Islet precursor cell (in vitro differentiated cells): ENCODE measurements around the gene LPO.

Experiments used
- DNase-seq: peaks from one replicate; pipeline ENCODE4 v3.0.0-alpha.2; 2018

The LPO gene

DNA sequence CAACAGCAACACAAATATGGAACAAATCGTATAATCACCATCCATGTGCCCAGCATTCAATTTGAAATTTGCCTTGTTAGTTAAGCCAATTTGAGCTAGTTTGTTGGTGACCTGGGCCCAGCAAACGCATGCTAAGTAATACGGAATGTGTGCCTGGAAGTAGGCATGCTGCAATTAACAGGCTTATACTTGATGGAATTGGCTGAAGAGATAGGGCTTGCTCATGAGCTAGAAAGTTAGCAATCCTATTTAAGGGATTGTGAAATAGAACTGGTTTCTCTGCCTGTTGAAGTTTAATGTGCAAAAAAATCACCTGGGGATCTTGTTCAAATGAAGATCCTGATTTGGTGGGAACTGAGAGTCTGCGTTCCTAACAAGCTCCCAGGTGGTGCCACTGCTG is 8.5 kb upstream of the LPO start:
- no peak for DNase-seq

- no peak for DNase-seq
Observed at GRCh38 chr17:58231641-58232040, 6.7 kb upstream of the LPO start.

- peak; percentile 93 for DNase-seq
Observed at GRCh38 chr17:58232707-58233156, 5.7 kb upstream of the LPO start.

GRCh38 chr17:58233543-58233942 is 4.8 kb upstream of the LPO start:
- peak; percentile 12 for DNase-seq

- DNase-seq, result no peak
Observed at GRCh38 chr17:58234512-58234911, 3.9 kb upstream of the LPO start.

- no peak for DNase-seq
Observed at GRCh38 chr17:58235821-58236220, 2.6 kb upstream of the LPO start.

DNA sequence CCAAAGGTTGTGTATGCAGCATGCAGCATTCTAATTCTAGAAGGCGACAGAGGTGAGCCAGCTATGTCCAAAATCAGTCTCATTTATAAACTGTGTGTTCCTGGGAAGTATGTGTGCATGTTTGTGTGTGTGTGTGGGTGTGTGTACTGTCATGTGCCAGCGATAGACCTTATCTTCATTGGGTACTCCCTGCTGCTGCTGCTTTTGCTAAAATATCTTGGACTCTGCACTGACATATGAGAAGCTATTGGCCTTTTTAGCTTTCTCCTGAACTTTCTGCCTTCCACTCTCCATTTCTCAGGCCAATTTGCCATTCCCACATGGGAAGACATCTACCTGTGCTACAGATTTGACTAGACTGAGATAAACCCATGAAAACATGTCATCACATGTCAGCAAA is 2.0 kb upstream of the LPO start:
- peak; percentile 30 for DNase-seq

GRCh38 chr17:58239987-58240386 is 1.6 kb downstream of the LPO start:
- no peak for DNase-seq

GRCh38 chr17:58242171-58242784 is 3.9 kb downstream of the LPO start:
- peak; percentile 57 for DNase-seq

DNA sequence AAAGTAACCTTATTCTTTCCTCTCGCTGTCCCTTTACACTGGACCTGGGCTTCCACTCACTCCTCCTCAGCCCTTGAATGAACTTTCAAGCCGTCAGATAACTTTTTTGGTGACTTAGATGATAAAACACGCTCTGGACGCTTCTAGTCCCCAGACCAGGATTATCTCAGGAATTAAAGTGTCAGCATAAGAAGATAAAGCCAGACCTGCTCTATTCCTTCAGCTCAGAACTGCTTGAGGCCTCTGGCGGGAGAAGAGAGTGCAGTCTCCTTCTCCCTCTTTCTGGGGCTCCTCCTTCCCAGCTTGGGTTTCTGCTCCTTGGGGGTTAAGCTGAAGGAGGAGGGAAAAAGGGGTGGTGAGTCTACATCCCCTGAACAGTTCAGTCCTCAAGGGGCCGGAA is 6.6 kb downstream of the LPO start:
- DNase-seq, result no peak

- DNase-seq, result peak; percentile 54
Observed at GRCh38 chr17:58245428-58246103, 7.2 kb downstream of the LPO start.

DNA sequence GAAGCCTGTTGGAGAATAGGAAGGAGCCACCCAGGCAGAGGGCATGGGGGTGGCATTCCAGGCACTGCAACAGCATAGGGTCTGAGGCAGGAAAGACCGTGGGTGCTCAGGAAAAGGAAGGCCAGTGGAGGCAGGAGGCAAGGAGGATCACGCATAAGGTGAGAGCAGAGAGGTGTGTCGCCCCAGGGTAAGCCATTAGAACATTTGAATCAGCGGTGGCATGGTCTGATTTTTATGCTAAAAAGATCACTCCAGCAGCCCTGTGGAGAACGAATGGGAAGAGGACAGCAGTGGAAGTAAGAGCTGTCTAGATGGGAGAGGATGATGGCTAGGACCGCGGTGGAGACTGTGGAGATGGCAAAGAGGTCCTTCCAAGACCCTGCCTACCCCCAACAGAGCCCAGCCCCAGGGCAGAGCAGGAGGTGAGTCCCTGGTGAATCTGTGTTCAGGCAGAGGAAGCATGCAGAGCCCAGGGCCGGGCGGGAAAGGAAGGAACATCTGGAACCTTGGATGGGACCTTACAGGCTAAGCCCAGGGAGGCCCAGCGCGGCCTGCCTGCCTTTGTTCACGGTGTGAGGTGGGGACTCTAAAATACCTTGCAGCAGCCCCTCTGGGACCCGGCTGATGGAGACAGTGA is 7.8 kb downstream of the LPO start:
- peak; percentile 52 for DNase-seq

- no peak for DNase-seq
Observed at GRCh38 chr17:58246781-58247180, 8.4 kb downstream of the LPO start.

- DNase-seq, result peak; percentile 53
Observed at GRCh38 chr17:58247511-58248363, 9.4 kb downstream of the LPO start.

DNA sequence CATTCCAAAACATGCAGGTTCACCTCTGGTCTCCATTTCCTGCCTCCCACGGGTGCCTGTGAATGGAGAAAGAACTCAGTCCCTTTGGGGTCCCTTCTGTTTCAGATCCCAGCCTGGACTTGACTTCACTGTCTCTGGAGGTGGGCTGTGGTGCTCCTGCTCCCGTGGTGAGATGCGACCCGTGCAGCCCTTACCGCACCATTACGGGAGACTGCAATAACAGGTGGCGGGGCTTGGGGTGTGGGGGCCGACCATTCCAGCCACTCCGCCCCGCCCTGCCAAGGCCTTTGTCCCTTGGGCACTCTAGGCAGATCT is 10.5 kb downstream of the LPO start:
- peak; percentile 56 for DNase-seq

DNA sequence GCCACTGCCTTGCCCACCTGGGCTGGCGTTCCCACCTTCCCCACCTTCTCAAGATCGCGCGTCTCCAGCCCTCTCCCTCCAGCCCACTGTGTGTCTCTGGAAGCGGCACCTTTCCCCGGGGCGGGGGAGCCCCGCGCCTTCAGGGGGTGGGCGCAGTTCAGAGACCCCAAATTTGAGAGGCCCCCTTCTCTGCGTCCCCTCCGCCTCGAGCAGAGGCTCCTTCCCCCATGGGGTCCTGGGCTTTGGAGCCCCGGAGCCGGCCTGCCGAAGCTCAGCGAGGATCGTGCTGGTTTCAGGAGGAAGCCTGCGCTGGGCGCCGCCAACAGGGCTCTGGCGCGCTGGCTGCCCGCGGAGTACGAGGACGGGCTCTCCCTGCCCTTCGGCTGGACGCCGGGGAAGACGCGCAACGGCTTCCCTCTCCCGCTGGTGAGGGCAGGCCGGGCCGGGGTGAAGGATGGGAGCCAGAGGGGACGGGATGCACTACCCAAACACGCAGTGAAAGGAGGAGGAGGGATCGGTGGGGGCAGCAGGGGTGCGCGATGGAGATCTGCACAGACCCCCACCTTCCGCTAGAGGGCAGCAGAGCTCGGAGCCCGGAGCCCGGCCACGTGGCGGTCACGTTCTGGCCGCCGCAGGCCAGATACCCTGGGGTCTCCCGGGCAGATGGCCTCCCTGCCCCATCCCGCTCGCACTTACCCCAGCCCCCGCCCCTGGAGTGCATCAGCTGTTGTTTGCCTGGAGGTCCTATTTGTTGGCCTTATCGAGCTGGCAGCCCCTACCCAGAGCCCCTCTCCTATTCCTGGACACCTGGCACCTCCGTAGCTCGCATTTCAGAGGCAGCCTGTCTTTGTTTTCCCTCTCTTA is 11.1 kb downstream of the LPO start:
- peak; percentile 83 for DNase-seq

DNA sequence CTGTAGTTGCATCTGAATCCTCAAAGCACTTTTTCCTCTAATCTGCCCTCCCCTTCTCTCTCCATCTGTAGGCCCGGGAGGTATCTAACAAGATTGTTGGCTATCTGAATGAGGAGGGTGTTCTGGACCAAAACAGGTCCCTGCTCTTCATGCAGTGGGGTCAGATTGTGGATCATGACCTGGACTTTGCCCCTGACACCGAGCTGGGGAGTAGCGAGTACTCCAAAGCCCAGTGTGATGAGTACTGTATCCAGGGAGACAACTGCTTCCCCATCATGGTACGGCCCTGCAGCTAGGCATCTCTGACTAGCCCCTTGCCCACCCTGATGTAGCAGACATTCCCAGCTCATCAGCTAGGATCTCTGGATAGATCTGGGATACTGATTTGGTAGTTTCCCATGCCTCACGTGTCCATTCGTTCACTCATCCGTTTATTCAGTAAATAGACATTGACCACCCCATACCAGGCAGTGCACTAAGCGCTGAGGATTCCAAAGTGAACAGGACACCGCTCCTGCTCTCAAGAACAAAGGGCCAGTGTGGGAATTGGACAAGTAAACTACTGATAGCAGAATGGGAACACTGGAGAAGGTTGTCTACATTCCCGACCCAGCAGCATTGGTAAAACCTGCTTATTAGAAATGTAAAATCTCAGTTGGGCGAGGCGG is 12.1 kb downstream of the LPO start:
- DNase-seq, result peak; percentile 55

DNA sequence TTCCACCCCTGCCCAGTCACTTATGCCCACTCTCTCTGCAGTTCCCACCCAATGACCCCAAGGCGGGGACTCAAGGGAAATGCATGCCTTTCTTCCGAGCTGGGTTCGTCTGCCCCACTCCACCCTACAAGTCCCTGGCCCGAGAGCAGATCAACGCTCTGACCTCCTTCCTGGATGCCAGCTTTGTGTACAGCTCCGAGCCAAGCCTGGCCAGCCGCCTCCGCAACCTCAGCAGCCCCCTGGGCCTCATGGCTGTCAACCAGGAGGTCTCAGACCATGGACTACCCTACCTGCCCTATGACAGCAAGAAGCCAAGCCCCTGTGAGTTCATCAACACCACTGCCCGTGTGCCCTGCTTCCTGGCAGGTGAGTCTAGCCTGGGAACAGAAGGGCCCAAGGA is 13.8 kb downstream of the LPO start:
- peak; percentile 56 for DNase-seq

DNA sequence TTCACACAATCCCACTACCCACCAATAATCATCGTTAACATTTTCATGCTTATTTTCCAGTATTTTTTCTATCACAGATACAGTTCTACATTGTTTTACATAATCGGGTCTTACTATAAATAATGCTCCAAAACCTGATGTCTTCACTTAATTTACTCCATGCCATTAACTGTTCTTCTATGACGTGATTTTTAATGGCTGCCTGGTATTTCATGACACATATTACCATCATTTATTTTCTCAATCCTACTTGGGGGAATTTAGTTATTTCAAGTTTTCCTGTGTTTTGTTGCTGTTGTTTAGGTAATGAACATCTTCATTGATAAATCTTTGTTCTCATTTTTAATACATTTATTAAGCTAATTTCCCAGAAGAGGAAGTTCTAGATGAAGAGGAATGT is 14.7 kb downstream of the LPO start:
- DNase-seq, result no peak

- peak; percentile 79 for DNase-seq
Observed at GRCh38 chr17:58254803-58255202, 16.4 kb downstream of the LPO start.

DNA sequence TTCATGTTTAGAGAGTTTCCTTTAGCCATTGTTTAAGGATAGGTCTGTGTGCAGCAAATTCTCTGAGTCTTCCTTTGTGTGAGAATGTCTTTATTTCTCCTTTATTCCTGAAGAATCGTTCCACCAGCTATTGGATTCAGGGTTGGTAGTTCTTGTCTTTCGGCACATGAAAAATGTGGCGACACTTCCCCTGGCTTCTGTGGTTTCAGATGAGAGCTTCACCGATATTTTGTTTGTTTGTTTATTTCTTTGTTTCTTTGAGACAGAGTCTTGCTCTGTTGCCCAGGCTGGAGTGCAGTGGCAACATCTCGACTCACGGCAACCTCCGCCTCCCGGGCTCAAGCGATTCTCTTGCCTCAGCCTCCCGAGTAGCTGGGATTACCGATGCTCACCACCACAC is 23.8 kb downstream of the LPO start:
- no peak for DNase-seq

- no peak for DNase-seq
Observed at GRCh38 chr17:58263773-58264172, 25.4 kb downstream of the LPO start.
